Neural crest cell (in vitro differentiated cells): Measurements from ENCODE around the gene FOXP1. TPM values are rescaled to one million over a fixed set of nuclear protein-coding genes. Genes with fewer than 3 reads are reported as not detected.

Experiments
- DNase-seq: peaks from one replicate; pipeline ENCODE4 v3.0.0; 2021; ENCODE audit warnings: low read depth, mixed read lengths, low spot score
- H3K27ac Mint-ChIP-seq: one replicate; pipeline ENCODE4 v1.8.0; 2021; ENCODE audit warnings: mild to moderate bottlenecking, mixed read lengths; ENCODE audit not compliant: unreplicated experiment
- H3K27me3 Mint-ChIP-seq: 2 replicates; pipeline ENCODE4 v1.8.0; 2021; ENCODE audit warnings: low read depth, mild to moderate bottlenecking, mixed read lengths
- H3K36me3 Mint-ChIP-seq: 2 replicates; pipeline ENCODE4 v1.8.0; 2021; ENCODE audit warnings: low read depth, mild to moderate bottlenecking, mixed read lengths
- H3K4me1 Mint-ChIP-seq: 2 replicates; pipeline ENCODE4 v1.8.0; 2021; ENCODE audit warnings: mixed read lengths
- H3K4me3 Mint-ChIP-seq: one replicate; pipeline ENCODE4 v1.8.0; 2021; ENCODE audit warnings: mild to moderate bottlenecking, mixed read lengths
- H3K9me3 Mint-ChIP-seq: 2 replicates; pipeline ENCODE4 v1.8.0; 2021; ENCODE audit warnings: mixed read lengths
- total RNA-seq: library from RNA; stranded (reverse); gene quantifications from 2 replicates; pipeline ENCODE4 v1.2.1, GENCODE V29; 2021
- TF ChIP-seq, protein P1 (sequence below): fragments of 200-600 bp; sonication (generic); conservative IDR thresholded peaks from 2 replicates; pipeline ENCODE4 v1.5.0; 2021; ENCODE audit warnings: antibody characterized with exemption, mild to moderate bottlenecking

The FOXP1 gene
- total RNA-seq, 1 donor from 2014 or later: 22.8 TPM

DNA sequence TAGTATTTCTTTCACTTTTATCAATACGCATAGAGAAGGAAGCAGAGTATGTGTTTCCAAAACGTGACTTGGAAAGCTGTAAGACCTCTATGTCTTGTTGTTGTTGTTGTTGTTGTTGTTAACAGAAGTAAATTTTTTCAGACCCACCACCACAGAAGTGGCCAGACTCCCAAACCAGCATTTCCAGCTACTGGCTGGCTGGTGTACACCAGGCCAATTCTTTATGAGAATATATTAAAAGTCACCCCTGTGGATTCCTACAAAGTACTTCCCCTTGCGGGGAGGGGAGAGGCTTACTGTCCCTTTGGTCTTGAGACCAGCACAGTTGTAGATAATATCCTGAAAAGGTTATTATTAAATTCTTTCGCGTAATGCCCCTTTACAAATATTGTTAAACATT lies 1.6 kb upstream of the FOXP1 start:
- Mint-ChIP-seq H3K4me1 (peaks cover 20% of the 10 kb centered on the region), H3K27ac (no peak overlapping the region), H3K4me3 (peak overlapping the region; percentile 93), H3K36me3 (peaks cover 2% of the 10 kb centered on the region), H3K27me3 (peaks cover 39% of the 10 kb centered on the region), H3K9me3 (peaks cover under 1% of the 10 kb centered on the region)
- DNase-seq: no peak
- TF ChIP-seq, protein P1, sequence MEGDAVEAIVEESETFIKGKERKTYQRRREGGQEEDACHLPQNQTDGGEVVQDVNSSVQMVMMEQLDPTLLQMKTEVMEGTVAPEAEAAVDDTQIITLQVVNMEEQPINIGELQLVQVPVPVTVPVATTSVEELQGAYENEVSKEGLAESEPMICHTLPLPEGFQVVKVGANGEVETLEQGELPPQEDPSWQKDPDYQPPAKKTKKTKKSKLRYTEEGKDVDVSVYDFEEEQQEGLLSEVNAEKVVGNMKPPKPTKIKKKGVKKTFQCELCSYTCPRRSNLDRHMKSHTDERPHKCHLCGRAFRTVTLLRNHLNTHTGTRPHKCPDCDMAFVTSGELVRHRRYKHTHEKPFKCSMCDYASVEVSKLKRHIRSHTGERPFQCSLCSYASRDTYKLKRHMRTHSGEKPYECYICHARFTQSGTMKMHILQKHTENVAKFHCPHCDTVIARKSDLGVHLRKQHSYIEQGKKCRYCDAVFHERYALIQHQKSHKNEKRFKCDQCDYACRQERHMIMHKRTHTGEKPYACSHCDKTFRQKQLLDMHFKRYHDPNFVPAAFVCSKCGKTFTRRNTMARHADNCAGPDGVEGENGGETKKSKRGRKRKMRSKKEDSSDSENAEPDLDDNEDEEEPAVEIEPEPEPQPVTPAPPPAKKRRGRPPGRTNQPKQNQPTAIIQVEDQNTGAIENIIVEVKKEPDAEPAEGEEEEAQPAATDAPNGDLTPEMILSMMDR: no peak

DNA sequence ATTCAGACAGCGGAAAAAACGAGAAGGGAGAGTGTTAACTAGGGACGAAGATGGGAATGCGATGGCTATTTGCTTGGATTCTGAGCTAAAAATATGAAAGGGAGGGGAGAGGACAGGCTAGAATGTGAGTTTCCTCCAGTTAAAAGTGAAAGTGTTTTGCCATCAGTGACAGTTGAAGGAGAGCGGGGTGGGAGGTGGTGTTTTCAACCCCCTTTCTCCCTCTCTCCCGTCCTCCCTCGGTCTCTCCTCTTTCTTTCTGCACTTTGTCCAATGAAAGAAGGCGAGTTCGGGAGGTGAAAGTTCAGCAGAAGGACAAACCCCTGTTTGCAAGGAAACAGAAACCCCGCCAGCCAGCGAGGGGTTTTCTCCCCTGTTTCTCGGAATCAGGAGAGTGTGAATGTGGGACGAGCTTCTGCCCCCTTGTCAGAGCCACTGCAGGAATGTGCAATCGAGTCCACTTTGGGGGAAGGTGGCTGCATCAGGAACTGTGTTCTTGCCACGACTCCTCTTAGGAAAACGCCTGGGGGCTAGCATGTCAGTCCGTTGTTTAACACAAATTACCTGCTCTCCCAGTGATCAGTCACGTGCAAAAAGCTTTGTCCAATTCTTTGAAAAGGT lies 975 bp upstream of the FOXP1 start:
- Mint-ChIP-seq H3K27ac (peak overlapping the region; percentile 45), H3K9me3 (no peaks in the 10 kb centered on the region), H3K36me3 (peaks cover 2% of the 10 kb centered on the region), H3K4me3 (peak overlapping the region; percentile 93), H3K27me3 (peaks cover 45% of the 10 kb centered on the region), H3K4me1 (peaks cover 25% of the 10 kb centered on the region)
- peak; percentile 6 for DNase-seq
- TF ChIP-seq, protein P1: no peak

DNA sequence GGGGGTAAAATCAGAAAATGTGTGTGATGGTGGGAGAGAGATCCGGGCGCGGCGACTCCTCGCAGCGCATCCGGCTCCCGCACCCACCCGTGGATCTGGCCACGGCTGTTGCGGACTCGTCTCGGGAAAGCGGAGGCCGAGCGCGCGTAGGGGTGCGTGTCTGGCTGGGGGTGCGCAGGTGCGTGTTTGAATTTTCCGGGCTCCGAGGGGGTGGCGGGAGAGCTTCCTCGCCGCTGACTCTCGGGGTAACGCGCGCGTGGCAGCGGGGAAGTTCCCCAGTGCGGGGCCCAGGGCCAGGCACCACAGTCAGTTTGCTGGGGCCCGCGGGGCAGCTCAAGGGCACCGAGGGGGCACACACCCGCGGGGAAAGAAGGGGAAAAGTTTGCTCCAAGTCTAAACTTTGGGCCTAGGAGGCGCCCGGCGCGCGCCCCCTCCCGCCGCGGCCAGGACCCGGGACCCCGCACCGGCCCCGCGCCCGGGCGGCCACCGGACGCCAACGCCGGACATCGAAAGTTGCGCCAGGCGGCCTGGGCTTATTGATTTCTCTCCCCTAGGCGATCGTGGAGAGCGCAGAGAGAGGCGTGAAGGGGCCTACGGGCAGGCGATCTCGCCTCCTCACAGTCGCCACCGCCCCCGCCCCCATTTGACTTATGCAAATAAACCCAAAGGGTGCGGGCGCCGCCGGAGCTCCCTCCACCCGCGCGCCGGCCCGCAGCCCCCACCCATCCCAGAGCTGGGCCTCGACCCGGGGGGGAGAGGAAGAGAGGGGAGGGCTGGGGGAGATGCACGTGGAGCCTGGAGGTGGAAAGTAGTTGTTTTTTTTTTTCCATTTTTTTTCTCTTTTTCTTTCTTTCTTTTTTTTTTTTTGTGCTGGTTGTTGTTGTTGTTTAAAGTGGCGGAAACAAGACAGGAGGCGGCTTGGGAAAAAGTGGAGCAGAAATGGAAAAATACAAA lies 639 bp downstream of the FOXP1 start:
- Mint-ChIP-seq H3K9me3 (no peaks in the 10 kb centered on the region), H3K27me3 (peaks cover 53% of the 10 kb centered on the region), H3K4me3 (peak overlapping the region; percentile 94), H3K27ac (peak overlapping the region; percentile 57), H3K4me1 (peaks cover 25% of the 10 kb centered on the region), H3K36me3 (no peaks in the 10 kb centered on the region)
- DNase-seq: peak; percentile 43
- TF ChIP-seq, protein P1: peak; percentile 17

DNA sequence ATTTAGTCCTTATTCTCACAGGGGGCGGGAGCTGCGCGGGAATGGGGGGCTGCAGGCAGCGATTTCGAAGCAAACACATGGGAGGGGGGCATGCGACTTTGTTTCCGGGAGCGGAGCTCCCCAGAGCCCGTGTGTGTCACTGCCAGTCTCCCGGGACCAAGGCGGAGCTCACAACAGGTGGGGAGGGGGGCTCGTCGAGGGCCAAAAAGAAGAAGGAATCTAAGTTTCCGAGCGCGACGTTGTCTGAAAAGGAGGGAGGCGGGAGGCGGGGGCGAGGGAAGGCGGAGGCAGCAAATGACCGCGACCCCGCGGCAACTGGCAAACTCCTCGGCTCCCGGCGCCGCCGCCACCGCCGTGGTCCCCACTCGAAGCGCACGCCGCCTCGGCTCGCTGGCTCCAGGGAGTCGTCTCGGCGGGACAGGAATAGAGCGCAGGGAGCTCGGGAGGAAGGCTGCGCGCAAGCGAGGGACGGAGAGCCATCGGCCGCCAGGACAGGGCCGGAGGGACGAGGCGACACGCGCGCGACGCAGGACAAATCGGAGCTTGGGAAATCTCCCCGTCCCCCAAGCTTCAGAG lies 1.4 kb downstream of the FOXP1 start:
- H3K27ac Mint-ChIP-seq: peak overlapping the region; percentile 57
- DNase-seq: peak; percentile 48
- H3K27me3 Mint-ChIP-seq: peaks cover 53% of the 10 kb centered on the region
- no peaks in the 10 kb centered on the region for H3K9me3 Mint-ChIP-seq
- H3K36me3 Mint-ChIP-seq: no peaks in the 10 kb centered on the region
- TF ChIP-seq, protein P1: no peak
- peak overlapping the region; percentile 94 for H3K4me3 Mint-ChIP-seq
- H3K4me1 Mint-ChIP-seq: peaks cover 25% of the 10 kb centered on the region

DNA sequence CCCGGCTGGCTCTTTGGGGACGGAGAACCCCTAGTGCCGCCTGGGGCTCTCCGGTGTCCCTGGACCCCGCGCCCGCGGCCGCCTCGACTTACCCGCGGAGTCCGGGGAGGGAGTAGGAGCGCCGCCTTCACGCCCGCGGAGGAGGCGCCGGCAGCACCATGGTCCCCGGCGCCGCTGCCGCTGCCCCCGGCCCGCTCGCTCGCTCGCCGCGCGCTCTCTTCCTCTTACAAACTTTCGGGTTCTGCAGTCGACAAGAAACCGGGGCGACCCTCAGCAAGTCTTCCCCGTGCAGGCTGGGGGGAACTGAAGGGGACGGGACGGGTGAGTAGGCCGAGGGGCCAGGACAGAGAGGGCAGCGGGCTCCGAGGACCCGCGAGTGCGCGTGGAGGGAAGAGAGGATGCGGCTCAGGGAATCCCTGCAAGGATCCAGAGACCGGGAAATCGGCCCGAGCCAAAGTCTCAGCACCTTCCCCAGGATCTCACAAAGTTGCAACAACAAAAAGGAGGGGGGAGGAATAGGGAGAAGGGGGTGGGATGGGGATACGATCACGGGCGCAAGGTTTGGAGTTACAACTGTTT lies 2.0 kb downstream of the FOXP1 start:
- peak overlapping the region; percentile 94 for H3K4me3 Mint-ChIP-seq
- H3K9me3 Mint-ChIP-seq: no peaks in the 10 kb centered on the region
- H3K36me3 Mint-ChIP-seq: no peaks in the 10 kb centered on the region
- peaks cover 25% of the 10 kb centered on the region for H3K4me1 Mint-ChIP-seq
- TF ChIP-seq, protein P1: no peak
- peaks cover 53% of the 10 kb centered on the region for H3K27me3 Mint-ChIP-seq
- H3K27ac Mint-ChIP-seq: no peak overlapping the region
- DNase-seq: peak; percentile 28
